ENCODE data around the gene ZRANB3. TPM values are rescaled to one million over a fixed set of nuclear protein-coding genes. Genes with fewer than 3 reads are reported as not detected.

ZRANB3 gene
- total and polyA plus RNA-seq, 2 donors (not counting 1 experiment from before 2014, with no cell fraction given) = 4.8 to 7.4 TPM

DNA sequence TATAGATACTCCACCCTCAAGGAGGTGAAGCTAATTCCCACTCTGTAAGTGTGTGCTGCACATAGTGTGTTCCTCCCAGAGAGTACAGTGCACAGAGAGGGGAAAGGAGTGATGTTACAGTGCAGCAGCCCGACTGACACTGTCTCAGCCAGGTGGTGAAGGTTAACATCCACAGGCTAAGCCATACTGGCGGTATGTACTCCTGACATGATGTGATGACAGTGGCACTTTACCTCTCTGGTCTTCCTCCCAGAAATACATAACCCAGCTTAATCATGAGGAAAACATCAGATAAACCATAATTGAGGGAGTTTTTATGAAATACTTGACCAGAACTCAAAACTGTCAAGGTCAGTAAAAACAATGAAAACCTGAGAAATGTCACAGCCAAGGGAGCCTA, 371.8 kb downstream of the ZRANB3 start:
- no peak overlapping the region for H3K27ac ChIP-seq (ENCODE audit: insufficient read depth, low read length)
- H3K4me1 ChIP-seq (ENCODE audit: control insufficient read depth, extremely low read depth, insufficient read depth, low read length) = no peaks in the 10 kb centered on the region
- no peaks in the 10 kb centered on the region for H3K27me3 ChIP-seq (ENCODE audit: control insufficient read depth, insufficient read depth, low read length)
- H2AFZ ChIP-seq (ENCODE audit: low read length) = no peak overlapping the region
- no peak for DNase-seq (ENCODE audit: low read depth in 2 of 2)
- no peak overlapping the region for H3K4me2 ChIP-seq (ENCODE audit: extremely low read depth, insufficient read depth, low read length)
- no peak overlapping the region for H3K4me3 ChIP-seq (replicated peaks in 1 of 4; ENCODE audit: control extremely low read depth in 1 of 4, insufficient read depth in 1 of 4, low read depth in 3 of 4, low read length in 4 of 4)
- no peaks in the 10 kb centered on the region for H3K9me3 ChIP-seq (ENCODE audit: control insufficient read depth, insufficient read depth, low read depth, low read length)
- no peak overlapping the region for H3K9ac ChIP-seq (ENCODE audit: insufficient read depth, low read length)
- TF ChIP-seq, protein P1, sequence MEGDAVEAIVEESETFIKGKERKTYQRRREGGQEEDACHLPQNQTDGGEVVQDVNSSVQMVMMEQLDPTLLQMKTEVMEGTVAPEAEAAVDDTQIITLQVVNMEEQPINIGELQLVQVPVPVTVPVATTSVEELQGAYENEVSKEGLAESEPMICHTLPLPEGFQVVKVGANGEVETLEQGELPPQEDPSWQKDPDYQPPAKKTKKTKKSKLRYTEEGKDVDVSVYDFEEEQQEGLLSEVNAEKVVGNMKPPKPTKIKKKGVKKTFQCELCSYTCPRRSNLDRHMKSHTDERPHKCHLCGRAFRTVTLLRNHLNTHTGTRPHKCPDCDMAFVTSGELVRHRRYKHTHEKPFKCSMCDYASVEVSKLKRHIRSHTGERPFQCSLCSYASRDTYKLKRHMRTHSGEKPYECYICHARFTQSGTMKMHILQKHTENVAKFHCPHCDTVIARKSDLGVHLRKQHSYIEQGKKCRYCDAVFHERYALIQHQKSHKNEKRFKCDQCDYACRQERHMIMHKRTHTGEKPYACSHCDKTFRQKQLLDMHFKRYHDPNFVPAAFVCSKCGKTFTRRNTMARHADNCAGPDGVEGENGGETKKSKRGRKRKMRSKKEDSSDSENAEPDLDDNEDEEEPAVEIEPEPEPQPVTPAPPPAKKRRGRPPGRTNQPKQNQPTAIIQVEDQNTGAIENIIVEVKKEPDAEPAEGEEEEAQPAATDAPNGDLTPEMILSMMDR (conservative IDR thresholded peaks at IDR 0.05 in 1 of 2, IDR thresholded peaks at IDR 0.05 in 1 of 2; ENCODE audit: low read depth in 1 of 2, low read length in 2 of 2) = no peak
- no peak for TF ChIP-seq EZH2 (IDR thresholded peaks at IDR 0.05; ENCODE audit: low read length, missing control alignments)
- no peaks in the 10 kb centered on the region for H4K20me1 ChIP-seq (ENCODE audit: control insufficient read depth, extremely low read depth, insufficient read depth, low read length)
- H3K79me2 ChIP-seq (ENCODE audit: control insufficient read depth, insufficient read depth, low read length) = no peaks in the 10 kb centered on the region
- H3K36me3 ChIP-seq (ENCODE audit: control insufficient read depth, insufficient read depth, low read length) = peaks cover 2% of the 10 kb centered on the region

DNA sequence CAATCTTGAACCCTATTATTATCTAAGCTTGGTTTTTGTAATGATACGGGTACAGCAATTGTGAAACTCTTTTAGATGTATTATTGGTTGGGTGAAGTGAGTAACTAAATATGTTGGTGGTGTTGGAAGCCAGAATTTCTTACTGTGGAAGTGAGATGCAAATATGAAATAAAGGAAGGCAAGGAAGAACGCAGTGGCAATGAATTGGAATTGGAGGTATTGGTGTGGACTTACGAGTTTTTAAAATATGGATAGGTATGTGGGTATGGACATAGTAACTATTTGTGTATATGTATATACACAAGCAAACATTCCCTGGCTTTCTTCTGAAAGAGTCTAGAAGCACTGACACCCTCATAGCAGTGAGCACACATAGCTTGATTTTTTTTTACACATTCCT, 373.2 kb downstream of the ZRANB3 start:
- H3K9me3 ChIP-seq (ENCODE audit: control insufficient read depth, insufficient read depth, low read depth, low read length) = no peaks in the 10 kb centered on the region
- no peak overlapping the region for H3K27ac ChIP-seq (ENCODE audit: insufficient read depth, low read length)
- no peaks in the 10 kb centered on the region for H3K27me3 ChIP-seq (ENCODE audit: control insufficient read depth, insufficient read depth, low read length)
- no peak overlapping the region for H3K9ac ChIP-seq (ENCODE audit: insufficient read depth, low read length)
- no peak overlapping the region for H2AFZ ChIP-seq (ENCODE audit: low read length)
- no peaks in the 10 kb centered on the region for H4K20me1 ChIP-seq (ENCODE audit: control insufficient read depth, extremely low read depth, insufficient read depth, low read length)
- H3K79me2 ChIP-seq (ENCODE audit: control insufficient read depth, insufficient read depth, low read length) = no peaks in the 10 kb centered on the region
- H3K4me3 ChIP-seq (replicated peaks in 1 of 4; ENCODE audit: control extremely low read depth in 1 of 4, insufficient read depth in 1 of 4, low read depth in 3 of 4, low read length in 4 of 4) = no peak overlapping the region
- TF ChIP-seq, protein P1 (conservative IDR thresholded peaks at IDR 0.05 in 1 of 2, IDR thresholded peaks at IDR 0.05 in 1 of 2; ENCODE audit: low read depth in 1 of 2, low read length in 2 of 2) = no peak
- no peak for TF ChIP-seq EZH2 (IDR thresholded peaks at IDR 0.05; ENCODE audit: low read length, missing control alignments)
- peaks cover 2% of the 10 kb centered on the region for H3K36me3 ChIP-seq (ENCODE audit: control insufficient read depth, insufficient read depth, low read length)
- no peak overlapping the region for H3K4me2 ChIP-seq (ENCODE audit: extremely low read depth, insufficient read depth, low read length)
- H3K4me1 ChIP-seq (ENCODE audit: control insufficient read depth, extremely low read depth, insufficient read depth, low read length) = no peaks in the 10 kb centered on the region
- DNase-seq (ENCODE audit: low read depth in 2 of 2) = no peak

DNA sequence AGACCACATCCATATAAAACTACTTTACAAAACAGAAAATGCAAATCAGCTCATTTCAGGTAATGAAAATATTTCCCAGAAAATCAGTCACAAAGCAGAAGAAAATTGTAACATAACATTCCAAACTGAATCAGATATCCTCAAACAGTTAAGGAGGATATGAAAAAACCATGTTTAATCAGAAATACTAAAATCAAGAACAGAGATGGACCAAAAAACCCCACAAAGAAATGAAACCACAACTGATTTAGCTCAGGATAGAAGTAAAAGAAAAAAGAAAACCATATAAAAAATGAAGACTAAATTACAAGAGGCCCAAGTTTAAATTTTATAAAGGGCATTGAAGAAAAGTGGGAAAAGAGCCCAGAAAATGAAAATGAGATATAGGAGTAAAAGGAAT, 376.1 kb downstream of the ZRANB3 start:
- no peak overlapping the region for H3K4me3 ChIP-seq (replicated peaks in 1 of 4; ENCODE audit: control extremely low read depth in 1 of 4, insufficient read depth in 1 of 4, low read depth in 3 of 4, low read length in 4 of 4)
- H3K9ac ChIP-seq (ENCODE audit: insufficient read depth, low read length) = no peak overlapping the region
- H4K20me1 ChIP-seq (ENCODE audit: control insufficient read depth, extremely low read depth, insufficient read depth, low read length) = no peaks in the 10 kb centered on the region
- H3K79me2 ChIP-seq (ENCODE audit: control insufficient read depth, insufficient read depth, low read length) = no peaks in the 10 kb centered on the region
- no peaks in the 10 kb centered on the region for H3K27me3 ChIP-seq (ENCODE audit: control insufficient read depth, insufficient read depth, low read length)
- no peak overlapping the region for H3K27ac ChIP-seq (ENCODE audit: insufficient read depth, low read length)
- no peaks in the 10 kb centered on the region for H3K4me1 ChIP-seq (ENCODE audit: control insufficient read depth, extremely low read depth, insufficient read depth, low read length)
- H3K36me3 ChIP-seq (ENCODE audit: control insufficient read depth, insufficient read depth, low read length) = peaks cover 2% of the 10 kb centered on the region
- no peak overlapping the region for H2AFZ ChIP-seq (ENCODE audit: low read length)
- TF ChIP-seq, protein P1 (conservative IDR thresholded peaks at IDR 0.05 in 1 of 2, IDR thresholded peaks at IDR 0.05 in 1 of 2; ENCODE audit: low read depth in 1 of 2, low read length in 2 of 2) = no peak
- TF ChIP-seq EZH2 (IDR thresholded peaks at IDR 0.05; ENCODE audit: low read length, missing control alignments) = no peak
- no peaks in the 10 kb centered on the region for H3K9me3 ChIP-seq (ENCODE audit: control insufficient read depth, insufficient read depth, low read depth, low read length)
- no peak for DNase-seq (ENCODE audit: low read depth in 2 of 2)
- no peak overlapping the region for H3K4me2 ChIP-seq (ENCODE audit: extremely low read depth, insufficient read depth, low read length)
